PC-3 (cell line): ENCODE data around the gene REEP3.

ENCODE experiments used
- EZH2phosphoT487 ChIP-seq: fragments of 300-600 bp; sonication (generic); IDR thresholded peaks from 2 replicates; pipeline ENCODE4 v1.6.1; 2018; ENCODE audit warnings: mild to moderate bottlenecking, antibody characterized with exemption, low read length, borderline replicate concordance
- TF ChIP-seq, protein P1 (sequence below): fragments of 300-600 bp; sonication (generic); conservative IDR thresholded peaks from 2 replicates; pipeline ENCODE4 v1.5.1; 2017; ENCODE audit warnings: antibody characterized with exemption, low read depth, mild to moderate bottlenecking, low read length

DNA sequence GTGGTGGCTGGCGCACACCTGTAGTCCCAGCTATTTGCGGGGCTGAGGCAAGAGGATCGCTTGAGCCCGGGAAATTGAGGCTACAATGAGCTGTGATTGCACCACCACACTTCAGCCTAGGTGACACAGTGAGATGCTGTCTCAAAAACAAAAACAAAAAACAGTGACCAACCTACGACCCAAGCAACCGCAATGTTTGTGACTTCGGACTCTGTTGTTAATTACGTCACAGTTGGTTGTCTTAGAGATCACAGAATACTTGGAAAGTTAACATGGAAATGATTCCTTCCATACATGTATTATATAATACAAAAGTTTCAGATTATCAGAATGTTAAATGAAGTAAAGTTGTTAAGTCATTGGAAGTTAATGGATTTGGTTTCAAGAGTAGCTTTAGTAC is 106.2 kb downstream of the REEP3 start:
- TF ChIP-seq, protein P1, sequence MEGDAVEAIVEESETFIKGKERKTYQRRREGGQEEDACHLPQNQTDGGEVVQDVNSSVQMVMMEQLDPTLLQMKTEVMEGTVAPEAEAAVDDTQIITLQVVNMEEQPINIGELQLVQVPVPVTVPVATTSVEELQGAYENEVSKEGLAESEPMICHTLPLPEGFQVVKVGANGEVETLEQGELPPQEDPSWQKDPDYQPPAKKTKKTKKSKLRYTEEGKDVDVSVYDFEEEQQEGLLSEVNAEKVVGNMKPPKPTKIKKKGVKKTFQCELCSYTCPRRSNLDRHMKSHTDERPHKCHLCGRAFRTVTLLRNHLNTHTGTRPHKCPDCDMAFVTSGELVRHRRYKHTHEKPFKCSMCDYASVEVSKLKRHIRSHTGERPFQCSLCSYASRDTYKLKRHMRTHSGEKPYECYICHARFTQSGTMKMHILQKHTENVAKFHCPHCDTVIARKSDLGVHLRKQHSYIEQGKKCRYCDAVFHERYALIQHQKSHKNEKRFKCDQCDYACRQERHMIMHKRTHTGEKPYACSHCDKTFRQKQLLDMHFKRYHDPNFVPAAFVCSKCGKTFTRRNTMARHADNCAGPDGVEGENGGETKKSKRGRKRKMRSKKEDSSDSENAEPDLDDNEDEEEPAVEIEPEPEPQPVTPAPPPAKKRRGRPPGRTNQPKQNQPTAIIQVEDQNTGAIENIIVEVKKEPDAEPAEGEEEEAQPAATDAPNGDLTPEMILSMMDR, result no peak
- no peak for TF ChIP-seq EZH2phosphoT487
